Measurements from ENCODE around the gene AKAP11. TPM values are rescaled to one million over a fixed set of nuclear protein-coding genes. Genes with fewer than 3 reads are reported as not detected.

Gene AKAP11
- total and polyA plus RNA-seq, 2 of the 13 experiments (the other 11 are each of a cell fraction or from before 2014, with no cell fraction given): 7.2 to 9.8 TPM

GRCh38 chr13:42232671-42233070 lies 39.3 kb upstream of the AKAP11 start (continued):
- no peak for TF ChIP-seq PCBP1 (IDR thresholded peaks at IDR 0.05; ENCODE audit: borderline replicate concordance, low read depth, low read length)

DNA sequence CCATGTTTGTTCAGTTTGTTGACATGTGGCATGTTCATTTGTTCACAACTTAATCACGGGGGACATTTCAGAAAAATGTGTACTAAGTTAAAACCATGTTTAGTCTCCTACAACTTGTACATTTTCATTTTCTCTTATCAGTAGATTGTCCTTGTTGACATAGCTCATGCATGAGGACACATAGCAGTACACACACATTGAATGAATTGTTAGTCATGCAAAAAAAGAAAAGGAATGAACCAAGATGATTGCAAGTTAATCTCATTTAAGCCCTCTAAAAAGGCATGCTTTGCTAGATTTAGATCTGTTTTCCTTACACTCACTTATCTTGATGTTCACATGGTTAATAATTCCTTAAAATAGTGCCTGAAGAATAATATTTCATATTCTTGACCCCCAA lies 38.2 kb upstream of the AKAP11 start:
- POLR2A ChIA-PET: no interaction called here
- H3K79me2 ChIP-seq (ENCODE audit: insufficient read depth, low read length): no peaks in the 10 kb centered on the region
- DNase-seq (ENCODE audit: low spot score) (peak; percentile 3), ATAC-seq (no peak), FAIRE-seq (no peak)
- H3K27ac ChIP-seq (ENCODE audit: extremely low read length, insufficient read depth, low read length): no peak overlapping the region
- H4K20me1 ChIP-seq (ENCODE audit: insufficient read depth, low read length): no peaks in the 10 kb centered on the region
- TF ChIP-seq, protein P1, sequence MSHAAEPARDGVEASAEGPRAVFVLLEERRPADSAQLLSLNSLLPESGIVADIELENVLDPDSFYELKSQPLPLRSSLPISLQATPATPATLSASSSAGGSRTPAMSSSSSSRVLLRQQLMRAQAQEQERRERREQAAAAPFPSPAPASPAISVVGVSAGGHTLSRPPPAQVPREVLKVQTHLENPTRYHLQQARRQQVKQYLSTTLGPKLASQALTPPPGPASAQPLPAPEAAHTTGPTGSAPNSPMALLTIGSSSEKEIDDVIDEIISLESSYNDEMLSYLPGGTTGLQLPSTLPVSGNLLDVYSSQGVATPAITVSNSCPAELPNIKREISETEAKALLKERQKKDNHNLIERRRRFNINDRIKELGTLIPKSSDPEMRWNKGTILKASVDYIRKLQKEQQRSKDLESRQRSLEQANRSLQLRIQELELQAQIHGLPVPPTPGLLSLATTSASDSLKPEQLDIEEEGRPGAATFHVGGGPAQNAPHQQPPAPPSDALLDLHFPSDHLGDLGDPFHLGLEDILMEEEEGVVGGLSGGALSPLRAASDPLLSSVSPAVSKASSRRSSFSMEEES (CRISPR knock-in tag; IDR thresholded peaks at IDR 0.05): no peak
- TF ChIP-seq, protein P2, sequence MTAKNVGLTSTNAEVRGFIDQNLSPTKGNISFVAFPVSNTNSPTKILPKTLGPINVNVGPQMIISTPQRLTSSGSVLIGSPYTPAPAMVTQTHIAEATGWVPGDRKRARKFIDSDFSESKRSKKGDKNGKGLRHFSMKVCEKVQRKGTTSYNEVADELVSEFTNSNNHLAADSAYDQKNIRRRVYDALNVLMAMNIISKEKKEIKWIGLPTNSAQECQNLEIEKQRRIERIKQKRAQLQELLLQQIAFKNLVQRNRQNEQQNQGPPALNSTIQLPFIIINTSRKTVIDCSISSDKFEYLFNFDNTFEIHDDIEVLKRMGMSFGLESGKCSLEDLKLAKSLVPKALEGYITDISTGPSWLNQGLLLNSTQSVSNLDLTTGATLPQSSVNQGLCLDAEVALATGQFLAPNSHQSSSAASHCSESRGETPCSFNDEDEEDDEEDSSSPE (CRISPR knock-in tag; IDR thresholded peaks at IDR 0.05): no peak
- TF ChIP-seq, protein P3, sequence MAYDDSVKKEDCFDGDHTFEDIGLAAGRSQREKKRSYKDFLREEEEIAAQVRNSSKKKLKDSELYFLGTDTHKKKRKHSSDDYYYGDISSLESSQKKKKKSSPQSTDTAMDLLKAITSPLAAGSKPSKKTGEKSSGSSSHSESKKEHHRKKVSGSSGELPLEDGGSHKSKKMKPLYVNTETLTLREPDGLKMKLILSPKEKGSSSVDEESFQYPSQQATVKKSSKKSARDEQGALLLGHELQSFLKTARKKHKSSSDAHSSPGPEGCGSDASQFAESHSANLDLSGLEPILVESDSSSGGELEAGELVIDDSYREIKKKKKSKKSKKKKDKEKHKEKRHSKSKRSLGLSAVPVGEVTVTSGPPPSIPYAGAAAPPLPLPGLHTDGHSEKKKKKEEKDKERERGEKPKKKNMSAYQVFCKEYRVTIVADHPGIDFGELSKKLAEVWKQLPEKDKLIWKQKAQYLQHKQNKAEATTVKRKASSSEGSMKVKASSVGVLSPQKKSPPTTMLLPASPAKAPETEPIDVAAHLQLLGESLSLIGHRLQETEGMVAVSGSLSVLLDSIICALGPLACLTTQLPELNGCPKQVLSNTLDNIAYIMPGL (CRISPR knock-in tag; IDR thresholded peaks at IDR 0.05; ENCODE audit: borderline replicate concordance in 1 of 2, low read depth in 1 of 2): no peak
- WGBS (ENCODE audit: low lambda C conversion rate): 4% methylated on average over 1 of the region's 1 CpG
- 0 out of 2 replicates have a peak, but pooled peaks cover 8% of the 10 kb centered on the region for H3K4me1 ChIP-seq (ENCODE audit: insufficient read depth, low read length)
- H3K4me3 ChIP-seq (replicated peaks in 1 of 3; ENCODE audit: insufficient read depth in 1 of 3, low read depth in 2 of 3, low read length in 3 of 3): no peak overlapping the region
- intact Hi-C loops (cut with micrococcal nuclease; ENCODE audit: unreplicated experiment): no loop called here
- BruUV-seq (replicated peaks): no TSS peak
- H3K9me3 ChIP-seq (ENCODE audit: low read length): no peaks in the 10 kb centered on the region
- no peaks in the 10 kb centered on the region; a peak in 1 of 5 replicates for H3K27me3 ChIP-seq (ENCODE audit: control insufficient read depth in 1 of 2, insufficient read depth in 2 of 2, low read length in 2 of 2)
- H3K36me3 ChIP-seq (replicated peaks in 1 of 2; ENCODE audit: control insufficient read depth in 1 of 2, insufficient read depth in 2 of 2, low read length in 2 of 2): no peaks in the 10 kb centered on the region
- CTCF ChIA-PET (ENCODE audit: low intra/inter-chr PET ratio, low total read pairs): no interaction called here
- H2AFZ ChIP-seq (ENCODE audit: low read length): no peak overlapping the region
- in situ Hi-C loops (cut with HindIII; ENCODE audit: extremely low pct_ligation_motif_present, low pct_unique_long_range_greater_than_20kb): no loop called here
- H3K9ac ChIP-seq (ENCODE audit: insufficient read depth, low read depth, low read length): no peak overlapping the region
- no peak overlapping the region for H3K4me2 ChIP-seq (ENCODE audit: low read depth, low read length)
